OCI-LY3 (cell line): ENCODE measurements around the gene CIB4.

Experiments used
- H2AFZ ChIP-seq: fragments of 200-600, 300-600 bp; shearing (Covaris generic); 2 replicates; pipeline ENCODE4 v1.6.0; 2014; ENCODE audit warnings: antibody characterized with exemption, low read depth, low read length
- H3K27ac ChIP-seq: fragments of 200-600, 300-600 bp; sonication (generic); 2 replicates; pipeline ENCODE4 v1.5.1; 2014; ENCODE audit warnings: mild to moderate bottlenecking, low read length, moderate library complexity, mixed read lengths
- H3K27me3 ChIP-seq: fragments of 200-600, 300-600 bp; sonication (generic); 2 replicates; pipeline ENCODE4 v1.6.1; 2014; ENCODE audit warnings: low read depth, low read length, mixed read lengths
- H3K36me3 ChIP-seq: fragments of 200-600, 300-600 bp; sonication (generic); replicated peaks from 2 replicates; pipeline ENCODE3; 2014; ENCODE audit warnings: low read depth, low read length, mixed read lengths
- H3K4me1 ChIP-seq: fragments of 300-600, 200-600 bp; sonication (generic); 2 replicates; pipeline ENCODE4 v1.6.1; 2014; ENCODE audit warnings: low read length, mixed read lengths
- H3K4me2 ChIP-seq: fragments of 200-600, 300-600 bp; sonication (generic); 2 replicates; pipeline ENCODE4 v1.6.1; 2014; ENCODE audit warnings: low read length, mixed read lengths
- H3K4me3 ChIP-seq: fragments of 300-600, 200-600 bp; sonication (generic); 2 replicates; pipeline ENCODE4 v1.5.1; 2014; ENCODE audit warnings: antibody characterized with exemption, mild to moderate bottlenecking, low read length, moderate library complexity
- H3K79me2 ChIP-seq: fragments of 300-600, 200-600 bp; shearing (Covaris generic); 2 replicates; pipeline ENCODE4 v1.6.1; 2014; ENCODE audit warnings: mild to moderate bottlenecking, low read length, mixed read lengths
- H3K9ac ChIP-seq: fragments of 300-600, 200-600 bp; shearing (Covaris generic); 2 replicates; pipeline ENCODE4 v1.6.0; 2014; ENCODE audit warnings: mild to moderate bottlenecking, low read length, moderate library complexity
- H3K9me3 ChIP-seq: fragments of 200-600, 300-600 bp; shearing (Covaris generic); 2 replicates; pipeline ENCODE4 v1.6.1; 2014; ENCODE audit warnings: low read length, mixed read lengths; ENCODE audit not compliant: insufficient read depth
- H4K20me1 ChIP-seq: fragments of 200-600, 300-600 bp; sonication (generic); 2 replicates; pipeline ENCODE4 v1.6.1; 2016; ENCODE audit warnings: low read length, mixed read lengths; ENCODE audit not compliant: insufficient read depth
- CTCF ChIP-seq: fragments of 200-600, 300-600 bp; sonication (generic); IDR thresholded peaks from 2 replicates; pipeline ENCODE4 v1.5.1; 2014; ENCODE audit warnings: antibody characterized with exemption, low read length, low read depth
- EZH2phosphoT487 ChIP-seq: fragments of 200-600 bp; shearing (Covaris generic); IDR thresholded peaks from 2 replicates; pipeline ENCODE4 v1.6.1; 2018; ENCODE audit warnings: antibody characterized with exemption, mixed run types, low read depth

CIB4 gene

GRCh38 chr2:26653207-26654060, 12.3 kb upstream of the CIB4 start:
- Histone ChIP-seq H3K4me2 (no peak overlapping the region), H2AFZ (no peak overlapping the region), H3K27ac (no peak overlapping the region), H3K36me3 (no peaks in the 10 kb centered on the region), H3K4me3 (no peak overlapping the region), H3K9ac (no peak overlapping the region), H3K9me3 (no peaks in the 10 kb centered on the region), H4K20me1 (no peaks in the 10 kb centered on the region), H3K4me1 (no peaks in the 10 kb centered on the region), H3K79me2 (no peaks in the 10 kb centered on the region), H3K27me3 (peaks cover 16% of the 10 kb centered on the region)
- TF ChIP-seq EZH2phosphoT487, result no peak
- no peak for TF ChIP-seq CTCF

- H3K4me1 ChIP-seq, result no peaks in the 10 kb centered on the region
- H3K36me3 ChIP-seq, result no peaks in the 10 kb centered on the region
- H3K4me2 ChIP-seq, result no peak overlapping the region
- H4K20me1 ChIP-seq, result no peaks in the 10 kb centered on the region
- H3K27me3 ChIP-seq, result peaks cover 22% of the 10 kb centered on the region
- no peaks in the 10 kb centered on the region for H3K9me3 ChIP-seq
- H3K9ac ChIP-seq, result no peak overlapping the region
- H3K4me3 ChIP-seq, result no peak overlapping the region
- no peak overlapping the region for H2AFZ ChIP-seq
- no peak overlapping the region for H3K27ac ChIP-seq
- TF ChIP-seq EZH2phosphoT487, result no peak
- no peak for TF ChIP-seq CTCF
- H3K79me2 ChIP-seq, result no peaks in the 10 kb centered on the region
Measured at GRCh38 chr2:26652361-26653041, 11.3 kb upstream of the CIB4 start.

GRCh38 chr2:26651799-26652198, 10.6 kb upstream of the CIB4 start:
- Histone ChIP-seq H2AFZ (no peak overlapping the region), H3K79me2 (no peaks in the 10 kb centered on the region), H3K4me3 (no peak overlapping the region), H3K4me1 (no peaks in the 10 kb centered on the region), H3K27ac (no peak overlapping the region), H3K27me3 (peaks cover 24% of the 10 kb centered on the region), H3K36me3 (no peaks in the 10 kb centered on the region), H3K4me2 (no peak overlapping the region), H4K20me1 (no peaks in the 10 kb centered on the region), H3K9ac (no peak overlapping the region), H3K9me3 (no peaks in the 10 kb centered on the region)
- TF ChIP-seq EZH2phosphoT487 (no peak), CTCF (no peak)

GRCh38 chr2:26651470-26651771, 10.3 kb upstream of the CIB4 start:
- Histone ChIP-seq H3K9me3 (no peaks in the 10 kb centered on the region), H2AFZ (no peak overlapping the region), H3K36me3 (no peaks in the 10 kb centered on the region), H3K79me2 (no peaks in the 10 kb centered on the region), H3K27me3 (peaks cover 28% of the 10 kb centered on the region), H3K9ac (no peak overlapping the region), H3K27ac (no peak overlapping the region), H4K20me1 (no peaks in the 10 kb centered on the region), H3K4me2 (no peak overlapping the region), H3K4me1 (no peaks in the 10 kb centered on the region), H3K4me3 (no peak overlapping the region)
- TF ChIP-seq EZH2phosphoT487 (no peak), CTCF (no peak)
